DMS153 treated with DMSO at 0.1 percent for 48 hours (cell line): Measurements from ENCODE around the gene MGAT2.
"Not testable (repeated sequence)": the region's sequence is repeated elsewhere in the genome, so short reads cannot be mapped to it uniquely, and the experiment has no call there.

Experiments used
- DNase-seq: peaks from one replicate; lab custom pipeline; 2025; ENCODE audit not compliant: unreplicated experiment; lab: John Stamatoyannopoulos, UW

Gene MGAT2

DNA sequence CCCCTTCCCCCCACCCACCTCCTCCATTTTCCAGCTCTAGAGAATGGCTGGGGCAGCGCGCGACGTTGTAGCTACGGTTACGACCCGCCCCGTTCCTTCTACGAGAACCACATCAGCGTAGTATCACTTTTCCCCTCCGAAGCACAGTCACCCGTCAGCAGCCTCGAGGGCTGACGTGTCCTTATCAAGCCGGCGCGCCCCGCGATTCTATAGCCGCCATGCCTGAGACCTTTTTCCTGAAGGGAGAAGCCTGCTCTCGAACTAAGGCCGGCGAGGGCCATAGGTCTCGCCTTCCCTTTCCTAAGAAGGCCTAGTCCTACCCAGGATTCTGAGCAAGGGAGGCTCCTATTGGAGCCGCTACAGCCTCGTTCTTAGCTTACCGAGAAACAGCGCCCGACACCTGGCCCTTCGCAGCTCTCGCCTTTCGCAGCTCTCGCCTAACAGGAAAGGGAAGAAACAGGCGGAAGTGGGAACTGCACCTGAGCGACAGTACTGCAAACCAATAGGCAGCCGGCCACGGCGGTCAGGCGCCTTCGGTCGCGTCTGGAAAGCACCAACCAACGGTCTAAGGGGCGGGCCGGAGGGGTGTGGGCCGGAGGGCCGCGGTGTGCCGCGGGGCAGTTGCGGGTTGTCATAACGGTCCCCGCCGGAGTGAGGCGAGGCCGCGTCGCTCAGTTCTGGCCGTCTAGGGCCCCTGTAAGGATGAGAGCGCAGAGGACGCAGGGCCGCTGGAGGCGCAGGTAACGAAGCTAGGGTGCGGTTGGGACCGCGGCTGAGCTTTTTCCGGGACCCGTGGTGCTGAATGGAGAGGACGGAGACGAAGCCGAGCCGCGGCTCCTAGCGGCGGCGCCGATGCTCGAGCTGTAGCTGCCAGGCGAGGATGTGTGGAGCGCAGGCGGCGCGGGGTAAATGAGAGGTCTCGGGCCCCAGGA, at the start of gene MGAT2, which contains the start of gene RPL36AL:
MGAT2 (plus strand) TSS at position 618 of the 932 bp plus-strand sequence. CDS start 470 bp downstream, outside the sequence.
RPL36AL (minus strand) TSS at position 445 of the 932 bp plus-strand sequence. CDS start 1,522 bp downstream, outside the sequence.
- DNase-seq = peak; percentile 97

DNA sequence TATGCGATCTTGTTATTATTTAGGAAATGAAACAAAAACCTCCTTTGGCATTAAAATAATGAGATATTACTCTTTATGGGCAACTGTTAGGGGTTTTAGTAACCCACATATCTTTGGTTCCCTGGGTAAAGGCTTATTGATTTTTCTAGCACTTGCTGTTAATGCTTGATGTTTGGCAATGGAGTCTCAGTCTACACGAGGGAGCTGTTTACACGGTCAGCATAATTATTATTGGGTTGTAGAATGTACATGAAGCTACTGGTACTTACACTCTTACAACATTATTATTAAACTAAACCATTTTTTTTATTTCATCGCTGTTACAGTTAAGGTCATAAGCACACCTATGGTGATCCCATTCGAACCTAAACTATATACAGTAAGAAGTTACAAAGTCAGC, 46.6 kb upstream of the MGAT2 start:
- no peak for DNase-seq

DNA sequence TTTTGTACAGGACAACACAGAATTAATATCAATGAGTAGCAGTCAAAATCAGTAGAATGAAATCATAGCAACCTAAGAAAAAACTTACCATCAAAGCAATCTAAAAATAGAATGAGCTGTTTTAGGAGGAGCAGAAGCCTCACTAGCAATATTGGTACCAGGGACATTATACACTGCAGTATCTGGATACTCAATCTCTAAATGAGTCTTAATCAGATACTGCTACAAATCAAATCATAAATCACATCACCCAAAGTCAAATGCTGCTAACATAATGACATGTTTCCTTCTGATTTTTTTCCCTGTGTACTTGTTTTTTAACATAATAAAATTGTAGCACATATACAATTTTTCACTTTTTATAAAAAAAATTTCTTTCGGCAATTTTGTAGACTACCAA, 42.5 kb upstream of the MGAT2 start:
- DNase-seq = no peak

DNA sequence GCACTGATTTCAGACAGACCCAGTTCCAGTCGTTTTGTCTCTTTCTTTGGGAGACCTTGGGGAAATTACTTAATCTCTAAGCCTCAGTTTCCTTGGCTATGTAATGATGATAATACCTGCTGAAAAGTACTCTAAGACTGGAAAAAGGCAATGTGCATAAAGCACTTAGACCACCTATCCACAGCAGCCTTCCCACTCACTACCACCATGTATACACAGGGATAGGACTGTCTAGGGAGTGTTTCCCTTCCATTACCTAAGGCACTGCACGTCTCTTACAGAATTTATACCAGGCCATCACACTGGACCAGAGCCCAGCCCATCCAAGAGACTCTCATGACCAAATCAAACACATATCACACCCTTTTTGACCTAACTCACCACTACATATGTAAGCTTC, 40.8 kb upstream of the MGAT2 start:
- no peak for DNase-seq

DNA sequence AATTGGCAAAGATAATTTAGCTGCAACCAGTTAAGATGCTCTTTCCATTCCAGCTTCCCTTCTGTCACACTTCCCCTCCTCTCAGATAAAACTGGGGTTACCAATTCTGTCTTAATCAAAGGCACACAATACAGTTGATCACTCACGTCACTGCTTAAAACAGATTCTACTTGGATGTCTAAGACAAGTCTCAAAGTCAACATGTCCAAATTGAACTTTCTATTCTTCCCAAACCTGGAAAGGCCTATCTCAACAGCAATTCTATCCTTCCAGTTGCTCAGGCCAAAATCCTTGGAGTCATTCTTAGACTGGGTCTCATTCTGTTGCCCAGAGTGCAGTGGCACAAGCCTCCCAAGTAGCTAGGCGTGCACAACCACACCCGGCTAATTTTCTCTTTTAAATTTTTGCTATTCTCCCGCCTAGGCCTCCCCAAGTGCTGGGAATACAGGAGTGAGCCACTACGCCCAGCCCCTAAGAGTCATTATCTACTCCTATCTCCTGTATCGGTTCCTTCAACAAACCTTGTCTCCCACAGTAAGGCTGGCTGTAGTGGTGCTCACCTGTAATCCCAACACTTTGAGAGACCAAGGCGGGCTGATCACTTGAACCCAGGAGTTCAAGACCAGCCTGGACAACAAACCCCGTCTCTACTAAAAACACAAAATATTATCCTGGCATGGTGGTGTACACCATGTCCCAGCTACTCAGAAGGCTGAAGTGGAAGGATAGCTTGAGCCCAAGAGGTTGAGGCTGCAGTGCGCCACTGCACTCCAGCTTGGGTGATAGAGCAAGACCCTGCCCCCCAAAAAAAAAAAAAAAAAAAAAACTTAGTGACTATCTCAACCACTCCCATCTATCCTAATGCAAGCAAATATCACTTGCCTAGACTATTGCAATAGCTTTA, 39.1 kb upstream of the MGAT2 start:
- no peak for DNase-seq

DNA sequence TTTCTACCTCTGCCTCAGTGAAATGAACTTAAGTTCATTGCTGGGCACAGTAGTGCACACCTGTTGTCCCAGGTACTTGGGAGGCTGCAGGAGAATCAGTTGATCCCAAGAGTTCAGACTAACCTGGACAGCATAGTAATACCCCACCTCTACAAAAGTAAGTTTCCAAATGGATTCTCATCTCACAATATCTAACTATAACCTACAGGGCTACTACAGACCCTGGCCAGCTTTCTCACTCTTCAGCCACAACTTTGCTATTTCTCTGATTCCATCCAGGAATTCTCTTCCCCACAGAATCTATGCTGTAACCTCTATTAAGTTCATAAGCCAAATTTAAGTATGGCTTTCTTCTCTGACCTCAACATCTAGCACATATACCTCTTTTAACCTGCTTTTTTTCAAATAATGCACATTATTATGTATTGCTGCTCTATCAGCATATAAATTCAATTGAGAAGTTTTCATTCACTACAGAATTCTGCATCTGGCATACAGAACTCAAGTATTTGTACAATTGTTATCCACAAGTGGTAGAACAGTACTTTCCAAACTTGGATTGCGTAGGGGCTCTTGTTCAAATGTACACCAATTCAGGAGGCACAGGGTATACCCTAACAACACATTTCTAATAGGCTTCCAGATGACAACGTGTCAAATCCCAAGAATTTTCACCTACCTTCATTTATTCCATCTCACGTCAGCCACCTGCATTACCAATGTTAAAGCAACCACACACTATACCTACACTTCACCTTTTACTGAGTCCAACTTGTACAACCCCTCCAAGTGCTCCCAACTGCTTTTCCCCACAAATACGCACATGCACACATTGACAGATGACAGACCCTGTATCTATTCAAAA, 38.3 kb upstream of the MGAT2 start:
- DNase-seq = no peak

DNA sequence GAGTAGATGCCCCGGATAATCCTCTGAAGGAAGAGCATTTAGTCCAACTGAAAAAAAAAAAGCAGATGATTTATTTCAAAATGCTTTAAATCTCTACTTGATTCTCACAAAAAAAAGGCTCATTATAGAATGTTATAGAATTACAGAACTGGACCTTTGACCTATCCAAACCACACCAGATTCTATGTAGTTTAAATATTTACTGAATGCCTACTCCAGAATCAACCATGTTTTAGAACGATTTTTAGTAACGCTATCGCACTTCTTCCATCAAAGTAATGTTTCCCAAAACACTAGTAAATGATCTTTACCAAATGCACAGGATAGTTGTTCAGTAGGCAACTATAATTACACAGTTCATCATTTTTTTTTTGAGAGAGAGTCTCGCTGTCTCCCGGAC, 37.0 kb upstream of the MGAT2 start:
- DNase-seq = no peak

DNA sequence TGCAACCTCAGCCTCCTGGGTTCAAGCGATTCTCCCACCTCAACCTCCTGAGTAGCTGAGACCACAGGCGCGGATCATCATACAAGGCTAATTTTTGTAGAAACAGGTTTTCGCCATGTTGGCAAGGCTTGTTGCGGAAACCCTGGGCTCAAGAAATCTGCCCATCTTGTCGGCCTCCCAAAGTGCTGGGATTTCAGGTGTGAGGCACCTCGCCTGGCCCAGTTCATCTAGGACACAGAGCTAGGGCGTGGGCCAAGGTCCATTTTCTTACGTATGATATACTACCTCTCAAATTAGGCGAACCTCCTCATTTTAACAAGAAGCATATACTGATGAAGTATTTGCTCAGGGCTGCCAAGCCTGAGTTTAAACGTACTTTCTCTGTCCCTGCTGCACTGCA, 36.5 kb upstream of the MGAT2 start:
- no peak for DNase-seq

DNA sequence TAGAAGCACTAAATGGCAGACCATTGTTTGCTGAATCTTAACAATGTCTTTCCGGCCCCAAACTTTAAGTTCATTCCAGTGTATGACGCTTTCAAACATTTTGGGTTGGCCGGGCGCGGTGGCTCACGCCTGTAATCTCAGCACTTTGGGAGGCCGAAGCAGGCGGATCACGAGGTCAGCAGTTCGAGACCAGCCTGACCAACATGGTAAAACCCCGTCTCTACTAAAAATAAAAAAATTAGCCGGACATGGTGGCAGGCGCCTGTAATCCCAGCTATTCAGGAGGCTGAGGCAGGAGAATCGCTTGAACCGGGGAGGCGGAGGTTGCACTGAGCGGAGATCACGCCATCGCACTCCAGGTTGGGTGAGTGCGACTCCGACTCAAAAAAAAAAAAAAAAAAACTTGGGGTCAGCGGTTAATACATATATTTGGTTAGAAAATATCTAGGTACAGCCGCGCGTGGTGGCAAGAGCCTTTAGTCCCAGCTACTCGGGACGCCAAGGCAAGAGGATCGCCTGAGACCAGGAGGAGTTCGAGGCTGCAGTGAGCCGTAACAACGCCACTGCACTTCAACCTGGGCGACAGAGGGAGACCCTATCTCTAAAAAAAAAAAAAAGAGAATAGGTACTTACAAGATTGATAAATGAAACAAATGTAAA, 35.5 kb upstream of the MGAT2 start:
- DNase-seq = not testable (repeated sequence)

DNA sequence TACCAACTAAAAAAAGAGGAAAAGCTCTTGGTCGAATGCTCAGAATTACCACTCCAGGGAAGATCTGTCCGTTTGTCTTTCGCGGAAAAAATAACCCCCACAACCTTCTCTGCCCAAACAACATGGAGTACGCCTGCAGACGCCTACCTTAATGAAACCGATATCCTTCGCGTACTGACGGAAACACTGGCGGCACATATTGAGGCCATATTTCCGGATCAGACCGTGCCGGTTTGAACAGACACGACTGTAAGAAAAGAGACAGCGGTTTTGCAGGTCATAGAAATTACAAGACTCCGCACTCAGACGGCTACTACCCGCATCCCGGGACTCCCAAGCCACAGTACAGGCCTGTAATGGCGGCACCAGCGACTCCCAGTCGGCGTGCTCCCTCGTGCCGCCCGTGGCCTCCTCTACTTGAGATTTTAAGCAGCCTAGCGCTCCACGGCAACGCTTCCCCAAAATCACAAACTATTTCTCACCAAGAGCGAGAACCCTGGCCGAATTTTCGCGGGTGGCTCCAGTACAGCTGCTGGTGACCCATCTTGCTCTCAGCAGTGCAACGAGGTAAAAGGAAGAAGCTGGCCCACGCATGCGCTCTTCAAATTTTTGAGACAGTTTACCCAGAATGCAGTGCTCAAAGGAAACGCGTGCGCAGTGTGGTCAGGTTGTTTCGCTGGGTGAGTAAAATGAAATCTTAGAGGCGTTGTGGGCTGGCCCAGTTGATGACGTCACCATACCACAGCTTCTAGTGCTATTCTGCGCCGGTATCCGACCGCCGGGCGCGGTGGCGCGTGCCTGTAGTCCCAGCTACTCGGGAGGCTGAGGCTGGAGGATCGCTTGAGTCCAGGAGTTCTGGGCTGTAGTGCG, 34.6 kb upstream of the MGAT2 start, which contains the start of gene RPS29:
RPS29 (minus strand) TSS at position 578 of the 870 bp plus-strand sequence; CDS start at position 544, 34 bp downstream.
- peak; percentile 96 for DNase-seq

DNA sequence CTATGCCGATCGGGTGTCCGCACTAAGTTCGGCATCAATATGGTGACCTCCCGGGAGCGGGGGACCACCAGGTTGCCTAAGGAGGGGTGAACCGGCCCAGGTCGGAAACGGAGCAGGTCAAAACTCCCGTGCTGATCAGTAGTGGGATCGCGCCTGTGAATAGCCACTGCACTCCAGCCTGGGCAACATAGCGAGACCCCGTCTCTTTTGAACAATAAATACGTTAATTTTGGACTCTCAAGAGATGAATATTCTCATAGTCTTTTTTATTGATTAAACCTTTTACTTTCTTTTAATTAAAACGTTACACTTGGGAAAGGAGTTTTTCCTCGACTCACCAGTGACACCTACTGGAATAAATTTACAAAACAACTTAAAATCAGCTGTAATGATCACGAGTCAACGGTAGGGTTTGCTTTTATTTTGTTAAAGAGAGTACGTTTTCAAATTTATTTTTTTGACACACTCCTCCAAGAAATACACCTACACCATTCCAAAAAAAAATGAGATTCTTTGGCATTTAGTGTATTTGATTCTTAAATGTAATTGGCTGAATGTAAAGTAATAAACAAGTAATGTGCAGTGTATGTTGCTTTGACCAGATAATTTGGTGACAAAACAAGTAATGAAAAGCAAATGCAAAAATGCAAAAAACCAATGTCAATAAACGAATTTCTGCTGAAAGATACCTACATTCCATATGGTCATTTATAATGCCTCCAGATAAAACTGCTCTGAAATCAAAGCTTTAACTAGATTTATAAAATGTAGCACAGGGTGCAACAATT, 33.7 kb upstream of the MGAT2 start:
- peak; percentile 38 for DNase-seq

DNA sequence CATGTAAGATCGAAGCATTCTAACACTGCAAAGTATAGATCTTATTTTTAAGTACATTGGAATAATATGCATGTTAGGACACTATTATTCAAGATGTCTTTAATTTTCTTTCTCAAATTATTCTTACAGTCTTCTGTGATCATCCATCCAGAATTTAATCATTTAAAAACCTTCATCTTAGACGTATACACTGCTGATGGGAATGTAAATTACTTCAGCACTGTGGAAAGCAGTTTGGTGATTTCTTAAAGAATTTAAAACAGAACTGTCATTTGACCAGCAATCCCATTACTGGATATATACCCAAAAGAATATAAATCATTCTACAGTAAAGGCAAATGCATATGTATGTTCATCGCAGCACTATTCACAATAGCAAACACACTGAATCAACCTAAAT, 31.2 kb upstream of the MGAT2 start:
- no peak for DNase-seq

DNA sequence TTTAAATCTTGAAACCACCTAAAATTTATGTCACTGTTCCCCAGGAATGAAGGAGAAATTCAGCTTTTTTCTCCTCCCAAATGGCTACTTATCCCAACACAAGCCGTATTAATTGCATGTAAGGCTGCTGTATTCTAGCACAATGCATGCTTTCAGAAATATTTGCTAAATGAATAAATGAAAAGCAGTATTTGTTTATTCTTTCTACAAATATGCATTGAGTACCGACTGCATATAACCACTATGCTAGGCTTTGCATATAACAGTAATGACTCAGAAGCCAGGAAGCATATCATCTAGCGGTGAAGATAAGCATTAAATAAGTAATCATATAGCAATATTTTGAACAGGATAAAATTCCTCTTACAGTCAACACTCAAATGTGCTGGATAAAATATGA, 27.6 kb upstream of the MGAT2 start:
- DNase-seq = no peak

DNA sequence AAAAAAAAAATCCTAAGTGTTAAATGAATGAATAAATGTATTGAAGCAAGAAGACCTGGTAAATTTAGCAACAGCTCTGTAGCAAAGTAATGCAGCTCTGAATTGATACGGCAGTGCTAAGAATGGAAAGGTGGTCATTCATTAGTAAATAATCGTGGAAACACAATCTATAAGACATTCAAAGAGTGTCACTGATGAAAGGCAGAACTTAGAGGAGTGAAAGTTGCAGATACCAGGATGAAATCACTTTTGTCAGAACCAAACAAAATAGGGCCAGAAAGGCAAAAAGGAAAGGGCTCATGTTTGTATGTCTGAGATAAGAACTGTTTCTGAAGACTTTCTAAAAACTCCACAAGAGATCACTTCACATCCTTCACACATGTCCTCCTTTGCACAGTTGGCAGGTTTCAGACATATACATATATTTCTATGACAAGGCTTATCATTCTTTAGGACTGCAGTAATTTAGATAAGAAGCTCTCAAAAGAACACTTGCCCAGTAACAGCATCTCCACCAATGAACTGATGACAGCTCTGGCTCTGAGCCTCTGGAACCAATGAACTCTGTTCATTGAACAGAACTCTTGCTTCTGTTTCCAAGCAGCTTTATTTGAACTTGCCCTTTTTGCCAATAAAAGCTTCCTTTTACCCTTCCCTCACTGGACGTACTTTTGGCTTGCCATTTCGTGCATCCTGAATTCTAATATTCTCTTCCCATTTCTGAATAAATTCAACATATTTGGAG, 26.1 kb upstream of the MGAT2 start:
- no peak for DNase-seq

DNA sequence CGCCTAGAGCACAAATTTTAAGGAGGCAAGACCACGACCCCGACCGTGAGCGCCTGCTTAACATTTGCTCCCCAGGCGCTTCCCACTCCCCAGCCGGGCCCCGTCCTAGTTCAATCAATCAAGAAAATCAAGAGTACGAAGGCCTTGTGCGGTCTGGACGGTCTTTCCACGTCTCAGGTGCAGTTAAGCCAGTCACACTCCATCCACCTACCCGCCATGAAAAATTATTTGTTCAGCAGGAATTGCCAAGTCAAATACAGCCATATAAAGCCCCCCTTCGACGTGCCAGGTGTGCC, 22.5 kb upstream of the MGAT2 start:
- DNase-seq = peak; percentile 46

DNA sequence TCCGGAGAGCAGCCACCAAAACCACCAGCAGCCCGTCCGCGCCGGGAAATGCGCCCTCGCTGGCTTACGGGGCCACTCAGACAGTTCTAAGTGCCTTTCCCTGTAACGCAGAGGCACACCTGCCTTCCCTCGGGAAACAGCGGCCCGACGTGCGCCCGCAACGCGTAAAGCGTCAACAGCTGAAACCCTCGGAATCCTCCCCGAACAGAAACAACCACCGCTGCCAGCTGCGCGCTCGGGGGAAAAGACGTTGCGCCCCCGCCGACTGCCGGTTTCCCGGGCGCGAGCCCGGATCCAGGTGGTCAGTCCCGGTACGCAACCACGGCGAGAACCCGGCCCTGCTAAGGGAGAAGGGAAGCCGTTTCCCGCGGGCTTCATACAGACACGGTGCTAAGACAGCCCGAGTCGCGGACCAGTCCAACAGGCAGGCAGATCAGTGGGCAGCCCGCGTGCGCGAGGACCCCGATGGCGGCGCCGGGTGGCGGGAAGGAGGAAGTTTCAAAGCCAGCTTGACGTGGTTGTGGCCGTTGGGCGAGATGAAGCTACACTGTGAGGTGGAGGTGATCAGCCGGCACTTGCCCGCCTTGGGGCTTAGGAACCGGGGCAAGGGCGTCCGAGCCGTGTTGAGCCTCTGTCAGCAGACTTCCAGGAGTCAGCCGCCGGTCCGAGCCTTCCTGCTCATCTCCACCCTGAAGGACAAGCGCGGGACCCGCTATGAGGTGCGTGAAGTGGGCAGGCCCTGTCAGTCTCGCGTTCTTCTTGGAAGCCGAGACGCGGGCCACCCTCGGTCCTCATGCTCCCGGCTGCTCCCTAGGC, 21.9 kb upstream of the MGAT2 start, which contains the start of gene LRR1:
LRR1 (plus strand) TSS at position 456 of the 816 bp plus-strand sequence; CDS start at position 537, 81 bp downstream.
- peak; percentile 71 for DNase-seq

DNA sequence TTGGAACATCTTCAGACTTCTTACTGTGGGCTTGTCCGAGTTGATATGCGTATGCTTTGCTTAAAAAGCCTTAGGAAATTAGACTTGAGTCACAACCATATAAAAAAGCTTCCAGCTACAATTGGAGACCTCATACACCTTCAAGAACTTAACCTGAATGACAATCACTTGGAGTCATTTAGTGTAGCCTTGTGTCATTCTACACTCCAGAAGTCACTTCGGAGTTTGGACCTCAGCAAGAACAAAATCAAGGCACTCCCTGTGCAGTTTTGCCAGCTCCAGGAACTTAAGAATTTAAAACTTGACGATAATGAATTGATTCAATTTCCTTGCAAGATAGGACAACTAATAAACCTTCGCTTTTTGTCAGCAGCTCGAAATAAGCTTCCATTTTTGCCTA, 13.0 kb upstream of the MGAT2 start:
- no peak for DNase-seq
